ENCODE data around the gene UGT2B10.

The UGT2B10 gene

GRCh38 chr4:68871809-68872642 is 56.2 kb downstream of the UGT2B10 start:
- no peak for DNase-seq
- H3K9me3 ChIP-seq (ENCODE audit: insufficient read depth, low read length, severe bottlenecking) = no peaks in the 10 kb centered on the region
- no peak for TF ChIP-seq EZH2 (IDR thresholded peaks at IDR 0.05; ENCODE audit: borderline replicate concordance, low read depth, low read length, severe bottlenecking)
- TF ChIP-seq CTCF (IDR thresholded peaks at IDR 0.05; ENCODE audit: borderline replicate concordance, extremely low read depth, low read length, poor library complexity, severe bottlenecking) = no peak
- H2AFZ ChIP-seq (ENCODE audit: low read depth, low read length) = no peak overlapping the region
- H3K27me3 ChIP-seq (ENCODE audit: insufficient read depth, low read length, poor library complexity) = no peaks in the 10 kb centered on the region
- H3K27ac ChIP-seq (ENCODE audit: low read length) = no peak overlapping the region
- no peaks in the 10 kb centered on the region for H3K36me3 ChIP-seq (ENCODE audit: insufficient read depth, low read length)
- no peak overlapping the region for H3K9ac ChIP-seq (ENCODE audit: low read depth, low read length)
- no peak overlapping the region for H3K4me3 ChIP-seq (ENCODE audit: low read depth in 1 of 2, low read length in 2 of 2)
- H3K4me2 ChIP-seq (ENCODE audit: insufficient read depth, low read length) = no peak overlapping the region
- H3K4me1 ChIP-seq (ENCODE audit: insufficient read depth, low read length) = no peaks in the 10 kb centered on the region
- H3K79me2 ChIP-seq (ENCODE audit: insufficient read depth, low read length) = no peaks in the 10 kb centered on the region
- no peak for ATAC-seq (ENCODE audit: insufficient read depth, low read depth)
- H4K20me1 ChIP-seq (ENCODE audit: insufficient read depth, low read length) = no peaks in the 10 kb centered on the region

GRCh38 chr4:68872643-68873502 is 57.1 kb downstream of the UGT2B10 start:
- Histone ChIP-seq H3K4me3 (ENCODE audit: low read depth in 1 of 2, low read length in 2 of 2) (no peak overlapping the region), H3K36me3 (ENCODE audit: insufficient read depth, low read length) (no peaks in the 10 kb centered on the region), H3K9ac (ENCODE audit: low read depth, low read length) (no peak overlapping the region), H4K20me1 (ENCODE audit: insufficient read depth, low read length) (no peaks in the 10 kb centered on the region), H3K79me2 (ENCODE audit: insufficient read depth, low read length) (no peaks in the 10 kb centered on the region), H3K4me1 (ENCODE audit: insufficient read depth, low read length) (no peaks in the 10 kb centered on the region), H3K9me3 (ENCODE audit: insufficient read depth, low read length, severe bottlenecking) (no peaks in the 10 kb centered on the region), H3K27ac (ENCODE audit: low read length) (no peak overlapping the region), H2AFZ (ENCODE audit: low read depth, low read length) (no peak overlapping the region), H3K4me2 (ENCODE audit: insufficient read depth, low read length) (no peak overlapping the region), H3K27me3 (ENCODE audit: insufficient read depth, low read length, poor library complexity) (no peaks in the 10 kb centered on the region)
- TF ChIP-seq EZH2 (IDR thresholded peaks at IDR 0.05; ENCODE audit: borderline replicate concordance, low read depth, low read length, severe bottlenecking) (no peak), CTCF (IDR thresholded peaks at IDR 0.05; ENCODE audit: borderline replicate concordance, extremely low read depth, low read length, poor library complexity, severe bottlenecking) (no peak)
- ATAC-seq (ENCODE audit: insufficient read depth, low read depth) (no peak), DNase-seq (no peak)

- H3K27me3 ChIP-seq (ENCODE audit: insufficient read depth, low read length, poor library complexity) = no peaks in the 10 kb centered on the region
- H3K4me3 ChIP-seq (ENCODE audit: low read depth in 1 of 2, low read length in 2 of 2) = no peak overlapping the region
- TF ChIP-seq CTCF (IDR thresholded peaks at IDR 0.05; ENCODE audit: borderline replicate concordance, extremely low read depth, low read length, poor library complexity, severe bottlenecking) (no peak), EZH2 (IDR thresholded peaks at IDR 0.05; ENCODE audit: borderline replicate concordance, low read depth, low read length, severe bottlenecking) (no peak)
- H2AFZ ChIP-seq (ENCODE audit: low read depth, low read length) = no peak overlapping the region
- H4K20me1 ChIP-seq (ENCODE audit: insufficient read depth, low read length) = no peaks in the 10 kb centered on the region
- no peak overlapping the region for H3K4me2 ChIP-seq (ENCODE audit: insufficient read depth, low read length)
- H3K27ac ChIP-seq (ENCODE audit: low read length) = no peak overlapping the region
- no peak overlapping the region for H3K9ac ChIP-seq (ENCODE audit: low read depth, low read length)
- no peaks in the 10 kb centered on the region for H3K79me2 ChIP-seq (ENCODE audit: insufficient read depth, low read length)
- DNase-seq = no peak
- H3K9me3 ChIP-seq (ENCODE audit: insufficient read depth, low read length, severe bottlenecking) = no peaks in the 10 kb centered on the region
- no peaks in the 10 kb centered on the region for H3K36me3 ChIP-seq (ENCODE audit: insufficient read depth, low read length)
- H3K4me1 ChIP-seq (ENCODE audit: insufficient read depth, low read length) = no peaks in the 10 kb centered on the region
- no peak for ATAC-seq (ENCODE audit: insufficient read depth, low read depth)
Measured at GRCh38 chr4:68874507-68874906, 58.7 kb downstream of the UGT2B10 start.

All from DND-41 (cell line).